ENCODE data around the gene TYW5. TPM values are rescaled to one million over a fixed set of nuclear protein-coding genes. Genes with fewer than 3 reads are reported as not detected.

TYW5 gene
- total and polyA plus RNA-seq, 2 donors (not counting 1 experiment from before 2014, with no cell fraction given): 5.8 to 10.1 TPM

GRCh38 chr2:199968126-199968525 lies 12.8 kb upstream of the TYW5 start:
- no peak overlapping the region for H3K4me2 ChIP-seq (ENCODE audit: extremely low read depth, insufficient read depth, low read length)
- H3K36me3 ChIP-seq (ENCODE audit: control insufficient read depth, insufficient read depth, low read length): no peaks in the 10 kb centered on the region
- H3K4me3 ChIP-seq (replicated peaks in 1 of 4; ENCODE audit: control extremely low read depth in 1 of 4, insufficient read depth in 1 of 4, low read depth in 3 of 4, low read length in 4 of 4): no peak overlapping the region
- TF ChIP-seq, protein P1, sequence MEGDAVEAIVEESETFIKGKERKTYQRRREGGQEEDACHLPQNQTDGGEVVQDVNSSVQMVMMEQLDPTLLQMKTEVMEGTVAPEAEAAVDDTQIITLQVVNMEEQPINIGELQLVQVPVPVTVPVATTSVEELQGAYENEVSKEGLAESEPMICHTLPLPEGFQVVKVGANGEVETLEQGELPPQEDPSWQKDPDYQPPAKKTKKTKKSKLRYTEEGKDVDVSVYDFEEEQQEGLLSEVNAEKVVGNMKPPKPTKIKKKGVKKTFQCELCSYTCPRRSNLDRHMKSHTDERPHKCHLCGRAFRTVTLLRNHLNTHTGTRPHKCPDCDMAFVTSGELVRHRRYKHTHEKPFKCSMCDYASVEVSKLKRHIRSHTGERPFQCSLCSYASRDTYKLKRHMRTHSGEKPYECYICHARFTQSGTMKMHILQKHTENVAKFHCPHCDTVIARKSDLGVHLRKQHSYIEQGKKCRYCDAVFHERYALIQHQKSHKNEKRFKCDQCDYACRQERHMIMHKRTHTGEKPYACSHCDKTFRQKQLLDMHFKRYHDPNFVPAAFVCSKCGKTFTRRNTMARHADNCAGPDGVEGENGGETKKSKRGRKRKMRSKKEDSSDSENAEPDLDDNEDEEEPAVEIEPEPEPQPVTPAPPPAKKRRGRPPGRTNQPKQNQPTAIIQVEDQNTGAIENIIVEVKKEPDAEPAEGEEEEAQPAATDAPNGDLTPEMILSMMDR (conservative IDR thresholded peaks at IDR 0.05 in 1 of 2, IDR thresholded peaks at IDR 0.05 in 1 of 2; ENCODE audit: low read depth in 1 of 2, low read length in 2 of 2): no peak
- TF ChIP-seq EZH2 (IDR thresholded peaks at IDR 0.05; ENCODE audit: low read length, missing control alignments): no peak
- no peak overlapping the region for H2AFZ ChIP-seq (ENCODE audit: low read length)
- no peaks in the 10 kb centered on the region for H4K20me1 ChIP-seq (ENCODE audit: control insufficient read depth, extremely low read depth, insufficient read depth, low read length)
- no peaks in the 10 kb centered on the region for H3K9me3 ChIP-seq (ENCODE audit: control insufficient read depth, insufficient read depth, low read depth, low read length)
- H3K79me2 ChIP-seq (ENCODE audit: control insufficient read depth, insufficient read depth, low read length): no peaks in the 10 kb centered on the region
- H3K4me1 ChIP-seq (ENCODE audit: control insufficient read depth, extremely low read depth, insufficient read depth, low read length): no peaks in the 10 kb centered on the region
- no peak overlapping the region for H3K27ac ChIP-seq (ENCODE audit: insufficient read depth, low read length)
- H3K27me3 ChIP-seq (ENCODE audit: control insufficient read depth, insufficient read depth, low read length): no peaks in the 10 kb centered on the region
- no peak overlapping the region for H3K9ac ChIP-seq (ENCODE audit: insufficient read depth, low read length)
- no peak for DNase-seq (ENCODE audit: low read depth in 2 of 2)

GRCh38 chr2:199966976-199967375 lies 11.7 kb upstream of the TYW5 start:
- Histone ChIP-seq H3K9ac (ENCODE audit: insufficient read depth, low read length) (no peak overlapping the region), H3K4me2 (ENCODE audit: extremely low read depth, insufficient read depth, low read length) (no peak overlapping the region), H3K27ac (ENCODE audit: insufficient read depth, low read length) (no peak overlapping the region), H3K36me3 (ENCODE audit: control insufficient read depth, insufficient read depth, low read length) (no peaks in the 10 kb centered on the region), H3K9me3 (ENCODE audit: control insufficient read depth, insufficient read depth, low read depth, low read length) (no peaks in the 10 kb centered on the region), H3K4me1 (ENCODE audit: control insufficient read depth, extremely low read depth, insufficient read depth, low read length) (no peaks in the 10 kb centered on the region), H3K27me3 (ENCODE audit: control insufficient read depth, insufficient read depth, low read length) (no peaks in the 10 kb centered on the region), H4K20me1 (ENCODE audit: control insufficient read depth, extremely low read depth, insufficient read depth, low read length) (no peaks in the 10 kb centered on the region), H3K79me2 (ENCODE audit: control insufficient read depth, insufficient read depth, low read length) (no peaks in the 10 kb centered on the region), H3K4me3 (replicated peaks in 1 of 4; ENCODE audit: control extremely low read depth in 1 of 4, insufficient read depth in 1 of 4, low read depth in 3 of 4, low read length in 4 of 4) (no peak overlapping the region), H2AFZ (ENCODE audit: low read length) (no peak overlapping the region)
- DNase-seq (ENCODE audit: low read depth in 2 of 2): no peak
- TF ChIP-seq EZH2 (IDR thresholded peaks at IDR 0.05; ENCODE audit: low read length, missing control alignments): no peak
- TF ChIP-seq, protein P1 (conservative IDR thresholded peaks at IDR 0.05 in 1 of 2, IDR thresholded peaks at IDR 0.05 in 1 of 2; ENCODE audit: low read depth in 1 of 2, low read length in 2 of 2): no peak

DNA sequence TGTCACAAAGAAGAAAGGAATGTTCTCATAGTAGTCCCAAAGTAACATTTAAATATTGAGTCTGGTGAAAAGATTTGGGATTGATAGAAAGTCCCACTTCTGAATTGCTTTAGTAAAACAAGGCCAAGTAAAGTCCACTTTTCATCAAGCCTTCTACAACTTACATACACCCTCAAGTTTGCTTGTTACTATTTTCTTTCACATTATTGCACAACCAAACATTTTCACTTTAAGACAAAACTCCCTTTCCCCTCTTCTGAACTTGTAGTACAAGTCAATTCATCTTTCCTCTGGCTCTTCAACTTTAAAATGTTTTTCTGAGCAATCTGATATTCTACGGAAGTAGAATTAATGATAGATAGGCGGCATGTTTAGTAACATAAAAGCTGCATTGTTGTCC lies 11.1 kb upstream of the TYW5 start:
- Histone ChIP-seq H3K27ac (ENCODE audit: insufficient read depth, low read length) (no peak overlapping the region), H3K79me2 (ENCODE audit: control insufficient read depth, insufficient read depth, low read length) (no peaks in the 10 kb centered on the region), H3K4me1 (ENCODE audit: control insufficient read depth, extremely low read depth, insufficient read depth, low read length) (no peaks in the 10 kb centered on the region), H3K36me3 (ENCODE audit: control insufficient read depth, insufficient read depth, low read length) (no peaks in the 10 kb centered on the region), H4K20me1 (ENCODE audit: control insufficient read depth, extremely low read depth, insufficient read depth, low read length) (no peaks in the 10 kb centered on the region), H3K4me3 (replicated peaks in 1 of 4; ENCODE audit: control extremely low read depth in 1 of 4, insufficient read depth in 1 of 4, low read depth in 3 of 4, low read length in 4 of 4) (no peak overlapping the region), H3K4me2 (ENCODE audit: extremely low read depth, insufficient read depth, low read length) (no peak overlapping the region), H3K9me3 (ENCODE audit: control insufficient read depth, insufficient read depth, low read depth, low read length) (no peaks in the 10 kb centered on the region), H3K27me3 (ENCODE audit: control insufficient read depth, insufficient read depth, low read length) (no peaks in the 10 kb centered on the region), H3K9ac (ENCODE audit: insufficient read depth, low read length) (no peak overlapping the region), H2AFZ (ENCODE audit: low read length) (no peak overlapping the region)
- no peak for DNase-seq (ENCODE audit: low read depth in 2 of 2)
- TF ChIP-seq, protein P1 (conservative IDR thresholded peaks at IDR 0.05 in 1 of 2, IDR thresholded peaks at IDR 0.05 in 1 of 2; ENCODE audit: low read depth in 1 of 2, low read length in 2 of 2): no peak
- no peak for TF ChIP-seq EZH2 (IDR thresholded peaks at IDR 0.05; ENCODE audit: low read length, missing control alignments)

Data from fibroblast of lung (primary cell).